T-cell (primary cell): ENCODE results near the gene OLFML1. TPM values are rescaled to one million over a fixed set of nuclear protein-coding genes. Genes with fewer than 3 reads are reported as not detected.

Source experiments
- ATAC-seq, 4 experiments: fragments of 200-7000 bp in 3 of 4; fragments of 150-1000 bp in 1 of 4; cut with Tn5 transposase; replicated peaks in 1 of 4; 1 replicate in 3 of 4; 2 replicates in 1 of 4; pipeline ENCODE4 v1.10.0; 2021; ENCODE audit warnings: moderate library complexity in 3 of 4, mild to moderate bottlenecking in 2 of 4, moderate number of reproducible peaks in 1 of 4
- CTCF ChIA-PET, 2 donors: fragments of 300-600 bp; sonication (Branson Sonifier 250); formaldehyde crosslinking; loops; one replicate each; lab custom pipeline; 2022; ENCODE audit warnings: antibody characterized with exemption in 2 of 2; lab: Charles Lee
- POLR2A ChIA-PET, 2 donors: fragments of 300-600 bp; sonication (Branson Sonifier 250); formaldehyde crosslinking; loops; one replicate each; lab custom pipeline; 2022; ENCODE audit warnings: antibody characterized with exemption in 2 of 2; lab: Charles Lee
- DNase-seq, 35 experiments: peaks; one replicate each; pipeline versions ENCODE4 v3.0.0 to v3.0.0-alpha.2; 2013 to 2023
- H3K27ac ChIP-seq: one replicate; pipeline ENCODE4 v1.5.1; 2013; ENCODE audit warnings: low read length
- H3K27me3 ChIP-seq, 2 experiments: replicated peaks in 1 of 2; 1 replicate in 1 of 2; 2 replicates in 1 of 2; pipeline versions ENCODE4 v1.6.1 to v1.7.0; 2013; ENCODE audit warnings: low read length in 1 of 2, mixed read lengths in 1 of 2; ENCODE audit not compliant: control insufficient read depth in 2 of 2, insufficient read depth in 2 of 2; ENCODE audit errors: extremely low read depth in 1 of 2
- H3K36me3 ChIP-seq, 2 donors: 1 replicate in 1 of 2; 2 replicates in 1 of 2; pipeline versions ENCODE4 v1.6.1 to v1.7.0; 2013; ENCODE audit warnings: low read length in 1 of 2; ENCODE audit not compliant: control insufficient read depth in 2 of 2, insufficient read depth in 1 of 2; ENCODE audit errors: extremely low read depth in 1 of 2
- H3K4me1 ChIP-seq, 2 experiments: 1 replicate in 1 of 2; 2 replicates in 1 of 2; pipeline versions ENCODE4 v1.6.1 to v1.7.0; 2013; ENCODE audit warnings: low read length in 2 of 2, mixed read lengths in 1 of 2; ENCODE audit not compliant: insufficient read depth in 2 of 2, control insufficient read depth in 1 of 2; ENCODE audit errors: extremely low read depth in 1 of 2
- H3K4me3 ChIP-seq, 2 donors: 1 replicate in 1 of 2; 2 replicates in 1 of 2; pipeline versions ENCODE4 v1.5.1 to v1.7.0; 2013; ENCODE audit warnings: mild to moderate bottlenecking in 2 of 2, low read length in 1 of 2, moderate library complexity in 1 of 2; ENCODE audit not compliant: control insufficient read depth in 1 of 2; ENCODE audit errors: extremely low read depth in 1 of 2
- H3K9me3 ChIP-seq: 2 replicates; pipeline ENCODE4 v1.7.0; 2013
- H3K27ac Mint-ChIP-seq, 2 donors: one replicate each; pipeline ENCODE4 v1.8.0; 2020 to 2021; ENCODE audit warnings: mild to moderate bottlenecking in 2 of 2, mixed read lengths in 2 of 2
- H3K27me3 Mint-ChIP-seq, 2 donors: one replicate each; pipeline ENCODE4 v1.8.0; 2021 to 2022; ENCODE audit warnings: mixed read lengths in 2 of 2
- H3K36me3 Mint-ChIP-seq: one replicate; pipeline ENCODE4 v1.8.0; 2021; ENCODE audit warnings: mixed read lengths
- H3K4me1 Mint-ChIP-seq, 3 donors: one replicate each; pipeline ENCODE4 v1.8.0; 2020 to 2022; ENCODE audit warnings: mixed read lengths in 3 of 3, mild to moderate bottlenecking in 1 of 3
- H3K4me3 Mint-ChIP-seq, 3 donors: one replicate each; pipeline ENCODE4 v1.8.0; 2020 to 2022; ENCODE audit warnings: mild to moderate bottlenecking in 3 of 3, mixed read lengths in 3 of 3, moderate library complexity in 3 of 3
- H3K9me3 Mint-ChIP-seq, 3 donors: one replicate each; pipeline ENCODE4 v1.8.0; 2020 to 2022; ENCODE audit warnings: mixed read lengths in 3 of 3
- WGBS: methylation state at CpG from one replicate; pipeline ENCODE4 v1.1.5; 2013; ENCODE audit warnings: missing lambda C conversion rate; ENCODE audit not compliant: insufficient coverage; 5-methylcytosine and 5-hydroxymethylcytosine counted together
- total RNA-seq, 35 experiments: library from RNA in 6 of 35; stranded (reverse) in 6 of 35; fragments of 120-200 nt in 1 of 35; gene quantifications; one replicate each; pipeline versions ENCODE4 v1.2.1 to v1.2.4 and lab custom pipeline; 2013 to 2026

OLFML1 gene
- total RNA-seq, 5 donors from 2014 or later (not counting 1 experiment from before 2014, with no cell fraction given), result 0.16 TPM; not detected in 4

GRCh38 chr11:7558046-7558445, 72.7 kb downstream of the OLFML1 start:
- Mint-ChIP-seq H3K4me3 (no peak overlapping the region), H3K9me3 (no peaks in the 10 kb centered on the region), H3K4me1 (peaks cover 0 to 21% (median 0%) of the 10 kb centered on the region in 3 donors), H3K27me3 (no peaks in the 10 kb centered on the region), H3K27ac (no peak overlapping the region), H3K36me3 (peaks cover 9% of the 10 kb centered on the region)
- ChIA-PET POLR2A (no interaction called here), CTCF (no interaction called here)
- H3K27me3 ChIP-seq, result peaks cover 0 to 3% of the 10 kb centered on the region in 2 experiments
- ATAC-seq (no peak), DNase-seq (no peak)
- no peaks in the 10 kb centered on the region for H3K4me1 ChIP-seq
- no peak overlapping the region for H3K27ac ChIP-seq
- no peak overlapping the region for H3K4me3 ChIP-seq
- no peaks in the 10 kb centered on the region for H3K36me3 ChIP-seq
- H3K9me3 ChIP-seq, result no peaks in the 10 kb centered on the region

GRCh38 chr11:7559398-7560283, 74.3 kb downstream of the OLFML1 start:
- H3K36me3 Mint-ChIP-seq, result peaks cover 15% of the 10 kb centered on the region
- DNase-seq, result no peak
- no peaks in the 10 kb centered on the region for H3K27me3 Mint-ChIP-seq
- peaks cover 0 to 18% (median 0%) of the 10 kb centered on the region in 3 donors for H3K4me1 Mint-ChIP-seq
- Histone ChIP-seq H3K27me3 (peaks cover 0 to 3% of the 10 kb centered on the region in 2 experiments), H3K27ac (no peak overlapping the region), H3K36me3 (no peaks in the 10 kb centered on the region), H3K4me1 (no peaks in the 10 kb centered on the region), H3K9me3 (no peaks in the 10 kb centered on the region), H3K4me3 (no peak overlapping the region)
- 91% methylated on average over 1 of the region's 4 CpGs for WGBS
- H3K4me3 Mint-ChIP-seq, result no peak overlapping the region
- POLR2A ChIA-PET, result no interaction called here
- H3K9me3 Mint-ChIP-seq, result no peaks in the 10 kb centered on the region
- CTCF ChIA-PET, result interaction anchor here in 1 of 2 donors (1.2 kb wide), 1 partner anchor 52 kb away, joined by 4 read pairs; no protein-coding TSS in a partner anchor
- no peak for ATAC-seq
- H3K27ac Mint-ChIP-seq, result no peak overlapping the region

Other genes with a start within 250 kb of the OLFML1 start
- not detected for gene SYT9, start 233.6 kb upstream of the OLFML1 start, total RNA-seq
- gene PPFIBP2, start 28.5 kb downstream of the OLFML1 start, total RNA-seq, result 10 to 100 TPM; 12.5 to 46.6 (median 35.2) TPM
- gene CYB5R2, start 188.0 kb downstream of the OLFML1 start, total RNA-seq, result under 1 TPM in 3 of 5 donors, not detected in 2; 0.57 to 0.61 (median 0.59) TPM
- not detected for gene OVCH2, start 221.0 kb downstream of the OLFML1 start, total RNA-seq